HEK293T (cell line): ENCODE data around the gene CDK13.
"Not testable (repeated sequence)": the region's sequence is repeated elsewhere in the genome, so short reads cannot be mapped to it uniquely, and the experiment has no call there.

ENCODE experiments used
- CTCF ChIA-PET: fragments of 350-600 bp; formaldehyde crosslinking; extraction: SDS; loops from one replicate; lab custom pipeline; 2021; ENCODE audit warnings: antibody characterized with exemption, inconsistent platforms; lab: Yijun Ruan, JAX
- POLR2A ChIA-PET: fragments of 350-600 bp; formaldehyde crosslinking; extraction: SDS; loops from one replicate; lab custom pipeline; 2020; ENCODE audit warnings: antibody characterized with exemption, inconsistent platforms; lab: Yijun Ruan, JAX
- DNase-seq: peaks from one replicate; pipeline ENCODE4 v3.0.0; 2012; ENCODE audit warnings: mixed read lengths; ENCODE audit errors: extremely low spot score
- ARNT ChIP-seq: fragments of 450-650 bp; IDR thresholded peaks from 2 replicates; pipeline ENCODE4 v1.6.1; 2017; ENCODE audit warnings: mild to moderate bottlenecking
- BHLHE40 ChIP-seq: fragments of 450-650 bp; IDR thresholded peaks from 2 replicates; pipeline ENCODE4 v1.6.1; 2016; ENCODE audit warnings: mild to moderate bottlenecking, moderate library complexity, borderline replicate concordance
- CTBP1 ChIP-seq: fragments of 450-650 bp; IDR thresholded peaks from 2 replicates; pipeline ENCODE4 v1.6.1; 2016; ENCODE audit warnings: borderline replicate concordance
- ELF4 ChIP-seq: fragments of 450-650 bp; IDR thresholded peaks from 2 replicates; pipeline ENCODE4 v1.6.1; 2017; ENCODE audit warnings: antibody characterized with exemption
- FOXA1 ChIP-seq: fragments of 450-650 bp; IDR thresholded peaks from 2 replicates; pipeline ENCODE4 v1.6.1; 2016; ENCODE audit warnings: mild to moderate bottlenecking
- FOXK2 ChIP-seq: fragments of 450-650 bp; IDR thresholded peaks from 2 replicates; pipeline ENCODE4 v1.6.1; 2016; ENCODE audit warnings: mild to moderate bottlenecking
- FOXM1 ChIP-seq: fragments of 450-650 bp; IDR thresholded peaks from 2 replicates; pipeline ENCODE4 v1.6.1; 2017; ENCODE audit warnings: mild to moderate bottlenecking, borderline replicate concordance
- HDGF ChIP-seq: fragments of 450-650 bp; IDR thresholded peaks from 2 replicates; pipeline ENCODE4 v1.6.1; 2017; ENCODE audit warnings: antibody characterized with exemption, borderline replicate concordance
- L3MBTL2 ChIP-seq: fragments of 450-650 bp; conservative IDR thresholded peaks from 2 replicates; pipeline ENCODE4 v1.6.1; 2016; ENCODE audit warnings: mild to moderate bottlenecking
- LEF1 ChIP-seq: fragments of 450-650 bp; IDR thresholded peaks from 2 replicates; pipeline ENCODE4 v1.6.1; 2017; ENCODE audit warnings: mild to moderate bottlenecking, borderline replicate concordance
- NFRKB ChIP-seq: fragments of 450-650 bp; IDR thresholded peaks from 2 replicates; pipeline ENCODE4 v1.6.1; 2016; ENCODE audit warnings: mild to moderate bottlenecking, moderate library complexity
- PKNOX1 ChIP-seq: fragments of 450-650 bp; IDR thresholded peaks from 2 replicates; pipeline ENCODE4 v1.6.1; 2016
- SP1 ChIP-seq: fragments of 450-650 bp; IDR thresholded peaks from 2 replicates; pipeline ENCODE4 v1.6.1; 2017
- SUZ12 ChIP-seq: fragments of 450-650 bp; IDR thresholded peaks from 2 replicates; pipeline ENCODE4 v1.6.1; 2016; ENCODE audit warnings: mild to moderate bottlenecking
- TARDBP ChIP-seq: fragments of 450-650 bp; IDR thresholded peaks from 2 replicates; pipeline ENCODE4 v1.6.1; 2016
- ZNF384 ChIP-seq: fragments of 450-650 bp; IDR thresholded peaks from 2 replicates; pipeline ENCODE4 v1.6.1; 2016

CDK13 gene

GRCh38 chr7:39910108-39910869 is 39.8 kb upstream of the CDK13 start:
- no peak for DNase-seq
- ChIA-PET POLR2A (interaction anchor here (1.2 kb wide), 1 partner anchor 14 kb away, joined by 4 read pairs; no protein-coding TSS in a partner anchor), CTCF (interaction anchor here (0.6 to 0.9 kb wide), 3 partner anchors 10 to 268 kb away, joined by 3 read pairs; no protein-coding TSS in a partner anchor)
- TF ChIP-seq SUZ12 (no peak), ELF4 (no peak), FOXA1 (no peak), SP1 (no peak), BHLHE40 (no peak), ZNF384 (no peak), LEF1 (no peak), NFRKB (no peak), ARNT (no peak)

GRCh38 chr7:39911167-39911566 is 38.9 kb upstream of the CDK13 start:
- no peak for DNase-seq
- POLR2A ChIA-PET: no interaction called here
- CTCF ChIA-PET: no interaction called here
- TF ChIP-seq ELF4: no peak
- TF ChIP-seq LEF1: no peak
- TF ChIP-seq HDGF: no peak
- no peak for TF ChIP-seq SUZ12
- no peak for TF ChIP-seq L3MBTL2
- no peak for TF ChIP-seq NFRKB
- TF ChIP-seq FOXM1: no peak
- TF ChIP-seq FOXK2: no peak

GRCh38 chr7:39915847-39916246 is 34.2 kb upstream of the CDK13 start:
- CTCF ChIA-PET: interaction anchor here (0.8 kb wide), 1 partner anchor 9 kb away, joined by 4 read pairs; no protein-coding TSS in a partner anchor
- not testable (repeated sequence) for DNase-seq

GRCh38 chr7:39919646-39920045 is 30.4 kb upstream of the CDK13 start:
- TF ChIP-seq NFRKB (no peak), TARDBP (no peak), FOXA1 (no peak), ARNT (no peak), HDGF (no peak), FOXM1 (no peak), SUZ12 (no peak), SP1 (no peak), PKNOX1 (no peak)
- ChIA-PET CTCF (interaction anchor here (0.6 kb wide), 1 partner anchor 10 kb away, joined by 4 read pairs; no protein-coding TSS in a partner anchor), POLR2A (no interaction called here)
- no peak for DNase-seq

More at GRCh38 chr7:39915847-39916246, 34.2 kb upstream of the CDK13 start:
- POLR2A ChIA-PET: not testable (repeated sequence)

- no peak for DNase-seq
- TF ChIP-seq NFRKB (no peak), FOXA1 (no peak), CTBP1 (no peak), SP1 (no peak), FOXM1 (no peak), SUZ12 (no peak), L3MBTL2 (no peak), PKNOX1 (no peak), FOXK2 (no peak)
- ChIA-PET CTCF (no interaction called here), POLR2A (no interaction called here)
Measured at GRCh38 chr7:39921506-39922175, 28.4 kb upstream of the CDK13 start.

- TF ChIP-seq FOXM1 (no peak), NFRKB (no peak), CTBP1 (no peak), BHLHE40 (no peak), PKNOX1 (no peak), TARDBP (no peak), ZNF384 (no peak), ELF4 (no peak), SP1 (no peak), FOXA1 (no peak), HDGF (no peak), ARNT (no peak), L3MBTL2 (no peak), SUZ12 (no peak), LEF1 (no peak), FOXK2 (no peak)
- ChIA-PET POLR2A (no interaction called here), CTCF (no interaction called here)
- no peak for DNase-seq
Measured at GRCh38 chr7:39922580-39922979, 27.5 kb upstream of the CDK13 start.
